BE2C (cell line): ENCODE results near the gene SLC24A3.

Experiments used
- DNase-seq: peaks from one replicate; pipeline ENCODE4 v3.0.0-alpha.2; 2020
- H3K27me3 ChIP-seq: fragments of 250-450 bp; sonication (Bioruptor Pico); 2 replicates; pipeline ENCODE4 v1.5.1; 2020; ENCODE audit warnings: mild to moderate bottlenecking
- H3K36me3 ChIP-seq: fragments of 250-450 bp; sonication (Bioruptor Pico); 2 replicates; pipeline ENCODE4 v1.5.1; 2020; ENCODE audit warnings: mild to moderate bottlenecking
- H3K4me1 ChIP-seq: fragments of 250-450 bp; sonication (Bioruptor Pico); 2 replicates; pipeline ENCODE4 v1.5.1; 2020
- H3K4me3 ChIP-seq: 2 replicates; pipeline ENCODE4 v1.5.1; 2011; ENCODE audit warnings: low read depth, low read length
- H3K9me3 ChIP-seq: fragments of 250-450 bp; sonication (Bioruptor Pico); 2 replicates; pipeline ENCODE4 v1.5.1; 2020
- CTCF ChIP-seq: IDR thresholded peaks from 2 replicates; pipeline ENCODE4 v1.5.1; 2012; ENCODE audit warnings: mild to moderate bottlenecking, low read depth, low read length

SLC24A3 gene

GRCh38 chr20:19725373-19725772, 512.9 kb downstream of the SLC24A3 start:
- Histone ChIP-seq H3K4me1 (no peaks in the 10 kb centered on the region), H3K36me3 (no peaks in the 10 kb centered on the region), H3K27me3 (peaks cover 27% of the 10 kb centered on the region), H3K4me3 (no peak overlapping the region), H3K9me3 (no peaks in the 10 kb centered on the region)
- no peak for DNase-seq
- TF ChIP-seq CTCF: no peak

- no peak overlapping the region for H3K4me3 ChIP-seq
- peaks cover 21% of the 10 kb centered on the region for H3K27me3 ChIP-seq
- H3K36me3 ChIP-seq: no peaks in the 10 kb centered on the region
- H3K4me1 ChIP-seq: no peaks in the 10 kb centered on the region
- no peak for DNase-seq
- no peak for TF ChIP-seq CTCF
- no peaks in the 10 kb centered on the region for H3K9me3 ChIP-seq
These were observed 513.5 kb downstream of the SLC24A3 start for GRCh38 chr20:19725814-19726525.

GRCh38 chr20:19727251-19727847, 514.9 kb downstream of the SLC24A3 start:
- no peak for TF ChIP-seq CTCF
- Histone ChIP-seq H3K27me3 (peaks cover 11% of the 10 kb centered on the region), H3K4me1 (no peaks in the 10 kb centered on the region), H3K4me3 (no peak overlapping the region), H3K9me3 (no peaks in the 10 kb centered on the region), H3K36me3 (no peaks in the 10 kb centered on the region)
- no peak for DNase-seq

GRCh38 chr20:19729672-19730071, 517.2 kb downstream of the SLC24A3 start:
- H3K9me3 ChIP-seq: no peaks in the 10 kb centered on the region
- TF ChIP-seq CTCF: no peak
- H3K27me3 ChIP-seq: peaks cover 6% of the 10 kb centered on the region; the same call in 1 of the 2 replicates
- no peak for DNase-seq
- H3K4me1 ChIP-seq: peaks cover under 1% of the 10 kb centered on the region; the same call in 1 of the 2 replicates
- no peaks in the 10 kb centered on the region for H3K36me3 ChIP-seq
- no peak overlapping the region for H3K4me3 ChIP-seq

GRCh38 chr20:19730706-19731105, 518.3 kb downstream of the SLC24A3 start:
- H3K4me3 ChIP-seq: no peak overlapping the region
- no peak for DNase-seq
- no peak for TF ChIP-seq CTCF
- peaks cover 4% of the 10 kb centered on the region; the same call in 1 of the 2 replicates for H3K4me1 ChIP-seq
- peaks cover 6% of the 10 kb centered on the region; the same call in 1 of the 2 replicates for H3K27me3 ChIP-seq
- no peaks in the 10 kb centered on the region for H3K36me3 ChIP-seq
- H3K9me3 ChIP-seq: no peaks in the 10 kb centered on the region

GRCh38 chr20:19734811-19735210, 522.4 kb downstream of the SLC24A3 start:
- no peak for TF ChIP-seq CTCF
- no peak for DNase-seq
- H3K36me3 ChIP-seq: no peaks in the 10 kb centered on the region
- no peak overlapping the region for H3K4me3 ChIP-seq
- peaks cover 4% of the 10 kb centered on the region; the same call in 1 of the 2 replicates for H3K4me1 ChIP-seq
- H3K9me3 ChIP-seq: no peaks in the 10 kb centered on the region
- peaks cover 6% of the 10 kb centered on the region; the same call in 1 of the 2 replicates for H3K27me3 ChIP-seq
